Neural cell (in vitro differentiated cells): ENCODE measurements around the gene SREK1.

Experiments used
- EP300 ChIP-seq: fragments of 450-650 bp; conservative IDR thresholded peaks from 2 replicates; pipeline ENCODE4 v1.6.1; 2014; ENCODE audit warnings: antibody characterized with exemption, mild to moderate bottlenecking, moderate library complexity; ENCODE audit not compliant: poor library complexity, severe bottlenecking
- EZH2 ChIP-seq: fragments of 200-600, 300-800 bp; shearing (Covaris generic), sonication (generic); IDR thresholded peaks from 2 replicates; pipeline ENCODE4 v1.6.1; 2014; ENCODE audit warnings: antibody characterized with exemption, low read length, borderline replicate concordance, mild to moderate bottlenecking; ENCODE audit not compliant: insufficient read depth, poor library complexity, severe bottlenecking
- MXI1 ChIP-seq: fragments of 450-650 bp; conservative IDR thresholded peaks from 2 replicates; pipeline ENCODE4 v1.6.1; 2014; ENCODE audit warnings: antibody characterized with exemption, mild to moderate bottlenecking; ENCODE audit not compliant: poor library complexity, severe bottlenecking
- RAD21 ChIP-seq: fragments of 450-650 bp; conservative IDR thresholded peaks from 2 replicates; pipeline ENCODE4 v1.6.1; 2014; ENCODE audit warnings: antibody characterized with exemption, mild to moderate bottlenecking, moderate library complexity
- SMC3 ChIP-seq: fragments of 450-650 bp; conservative IDR thresholded peaks from 2 replicates; pipeline ENCODE4 v1.6.1; 2014; ENCODE audit warnings: antibody characterized with exemption, mild to moderate bottlenecking, moderate library complexity; ENCODE audit not compliant: poor library complexity
- TAF1 ChIP-seq: IDR thresholded peaks from 2 replicates; pipeline ENCODE4 v1.6.1; 2012; ENCODE audit warnings: low read depth
- TF ChIP-seq, protein P1 (sequence below): fragments of 450-650 bp; IDR thresholded peaks from 2 replicates; pipeline ENCODE4 v1.5.1; 2014; ENCODE audit warnings: antibody characterized with exemption, mild to moderate bottlenecking, moderate library complexity; ENCODE audit not compliant: poor library complexity, severe bottlenecking
- TF ChIP-seq, protein P2 (sequence below): IDR thresholded peaks from 2 replicates; pipeline ENCODE4 v1.6.1; 2012; ENCODE audit warnings: borderline replicate concordance

DNA sequence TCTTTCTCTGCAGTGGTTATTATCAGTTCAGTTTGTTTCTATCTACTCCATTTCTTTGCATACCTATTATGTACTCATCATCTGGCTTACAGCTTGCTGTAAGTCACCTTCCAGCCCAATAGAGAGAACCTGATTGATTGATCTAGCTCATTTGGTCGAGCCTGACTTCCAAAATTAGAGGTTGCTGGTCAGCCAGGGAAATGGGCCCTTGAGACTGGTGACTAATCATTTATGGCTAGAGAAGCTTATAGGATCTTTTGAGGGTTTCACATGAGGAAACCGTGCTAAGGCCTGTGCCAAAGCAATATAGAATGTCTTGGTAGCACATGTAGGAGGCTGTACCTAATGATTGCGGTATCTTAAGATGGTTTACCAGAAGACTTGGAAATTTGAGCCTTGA lies 5.8 kb downstream of the SREK1 start:
- TF ChIP-seq, protein P1, sequence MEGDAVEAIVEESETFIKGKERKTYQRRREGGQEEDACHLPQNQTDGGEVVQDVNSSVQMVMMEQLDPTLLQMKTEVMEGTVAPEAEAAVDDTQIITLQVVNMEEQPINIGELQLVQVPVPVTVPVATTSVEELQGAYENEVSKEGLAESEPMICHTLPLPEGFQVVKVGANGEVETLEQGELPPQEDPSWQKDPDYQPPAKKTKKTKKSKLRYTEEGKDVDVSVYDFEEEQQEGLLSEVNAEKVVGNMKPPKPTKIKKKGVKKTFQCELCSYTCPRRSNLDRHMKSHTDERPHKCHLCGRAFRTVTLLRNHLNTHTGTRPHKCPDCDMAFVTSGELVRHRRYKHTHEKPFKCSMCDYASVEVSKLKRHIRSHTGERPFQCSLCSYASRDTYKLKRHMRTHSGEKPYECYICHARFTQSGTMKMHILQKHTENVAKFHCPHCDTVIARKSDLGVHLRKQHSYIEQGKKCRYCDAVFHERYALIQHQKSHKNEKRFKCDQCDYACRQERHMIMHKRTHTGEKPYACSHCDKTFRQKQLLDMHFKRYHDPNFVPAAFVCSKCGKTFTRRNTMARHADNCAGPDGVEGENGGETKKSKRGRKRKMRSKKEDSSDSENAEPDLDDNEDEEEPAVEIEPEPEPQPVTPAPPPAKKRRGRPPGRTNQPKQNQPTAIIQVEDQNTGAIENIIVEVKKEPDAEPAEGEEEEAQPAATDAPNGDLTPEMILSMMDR, result no peak
- TF ChIP-seq, protein P2, sequence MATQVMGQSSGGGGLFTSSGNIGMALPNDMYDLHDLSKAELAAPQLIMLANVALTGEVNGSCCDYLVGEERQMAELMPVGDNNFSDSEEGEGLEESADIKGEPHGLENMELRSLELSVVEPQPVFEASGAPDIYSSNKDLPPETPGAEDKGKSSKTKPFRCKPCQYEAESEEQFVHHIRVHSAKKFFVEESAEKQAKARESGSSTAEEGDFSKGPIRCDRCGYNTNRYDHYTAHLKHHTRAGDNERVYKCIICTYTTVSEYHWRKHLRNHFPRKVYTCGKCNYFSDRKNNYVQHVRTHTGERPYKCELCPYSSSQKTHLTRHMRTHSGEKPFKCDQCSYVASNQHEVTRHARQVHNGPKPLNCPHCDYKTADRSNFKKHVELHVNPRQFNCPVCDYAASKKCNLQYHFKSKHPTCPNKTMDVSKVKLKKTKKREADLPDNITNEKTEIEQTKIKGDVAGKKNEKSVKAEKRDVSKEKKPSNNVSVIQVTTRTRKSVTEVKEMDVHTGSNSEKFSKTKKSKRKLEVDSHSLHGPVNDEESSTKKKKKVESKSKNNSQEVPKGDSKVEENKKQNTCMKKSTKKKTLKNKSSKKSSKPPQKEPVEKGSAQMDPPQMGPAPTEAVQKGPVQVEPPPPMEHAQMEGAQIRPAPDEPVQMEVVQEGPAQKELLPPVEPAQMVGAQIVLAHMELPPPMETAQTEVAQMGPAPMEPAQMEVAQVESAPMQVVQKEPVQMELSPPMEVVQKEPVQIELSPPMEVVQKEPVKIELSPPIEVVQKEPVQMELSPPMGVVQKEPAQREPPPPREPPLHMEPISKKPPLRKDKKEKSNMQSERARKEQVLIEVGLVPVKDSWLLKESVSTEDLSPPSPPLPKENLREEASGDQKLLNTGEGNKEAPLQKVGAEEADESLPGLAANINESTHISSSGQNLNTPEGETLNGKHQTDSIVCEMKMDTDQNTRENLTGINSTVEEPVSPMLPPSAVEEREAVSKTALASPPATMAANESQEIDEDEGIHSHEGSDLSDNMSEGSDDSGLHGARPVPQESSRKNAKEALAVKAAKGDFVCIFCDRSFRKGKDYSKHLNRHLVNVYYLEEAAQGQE, result no peak
- TF ChIP-seq EZH2, result no peak
- TF ChIP-seq TAF1, result no peak
- no peak for TF ChIP-seq SMC3
- TF ChIP-seq RAD21, result no peak
- no peak for TF ChIP-seq EP300
- TF ChIP-seq MXI1, result no peak
